OCI-LY3 (cell line): ENCODE data around the gene CAMK1D.

Experiments used
- EZH2phosphoT487 ChIP-seq: fragments of 200-600 bp; shearing (Covaris generic); IDR thresholded peaks from 2 replicates; pipeline ENCODE4 v1.6.1; 2018; ENCODE audit warnings: antibody characterized with exemption, mixed run types, low read depth
- TF ChIP-seq, protein P1 (sequence below): fragments of 200-600, 300-600 bp; sonication (generic); IDR thresholded peaks from 2 replicates; pipeline ENCODE4 v1.5.1; 2014; ENCODE audit warnings: antibody characterized with exemption, low read length, low read depth

- TF ChIP-seq, protein P1, sequence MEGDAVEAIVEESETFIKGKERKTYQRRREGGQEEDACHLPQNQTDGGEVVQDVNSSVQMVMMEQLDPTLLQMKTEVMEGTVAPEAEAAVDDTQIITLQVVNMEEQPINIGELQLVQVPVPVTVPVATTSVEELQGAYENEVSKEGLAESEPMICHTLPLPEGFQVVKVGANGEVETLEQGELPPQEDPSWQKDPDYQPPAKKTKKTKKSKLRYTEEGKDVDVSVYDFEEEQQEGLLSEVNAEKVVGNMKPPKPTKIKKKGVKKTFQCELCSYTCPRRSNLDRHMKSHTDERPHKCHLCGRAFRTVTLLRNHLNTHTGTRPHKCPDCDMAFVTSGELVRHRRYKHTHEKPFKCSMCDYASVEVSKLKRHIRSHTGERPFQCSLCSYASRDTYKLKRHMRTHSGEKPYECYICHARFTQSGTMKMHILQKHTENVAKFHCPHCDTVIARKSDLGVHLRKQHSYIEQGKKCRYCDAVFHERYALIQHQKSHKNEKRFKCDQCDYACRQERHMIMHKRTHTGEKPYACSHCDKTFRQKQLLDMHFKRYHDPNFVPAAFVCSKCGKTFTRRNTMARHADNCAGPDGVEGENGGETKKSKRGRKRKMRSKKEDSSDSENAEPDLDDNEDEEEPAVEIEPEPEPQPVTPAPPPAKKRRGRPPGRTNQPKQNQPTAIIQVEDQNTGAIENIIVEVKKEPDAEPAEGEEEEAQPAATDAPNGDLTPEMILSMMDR = no peak
- TF ChIP-seq EZH2phosphoT487 = no peak
These were observed 308.1 kb downstream of the CAMK1D start for GRCh38 chr10:12657489-12657888.
